IMR-90 (cell line): ENCODE data around the gene GBF1. TPM values are rescaled to one million over a fixed set of nuclear protein-coding genes. Genes with fewer than 3 reads are reported as not detected.
A peak's percentile ranks its signal among the peaks of the same experiment; 100 is the strongest.

Source experiments
- ATAC-seq: fragments of 200-7000 bp; cut with Tn5 transposase; 2 replicates; pipeline ENCODE4 v1.9.1; 2020; ENCODE audit warnings: low read depth, mild to moderate bottlenecking, moderate library complexity
- BruUV-seq: library from RNA; stranded (reverse); fragments of 400-500 nt; replicated peaks from 2 replicates; lab custom pipeline; 2021; lab: Mats Ljungman, UMichigan
- CTCF ChIA-PET: fragments of 300-600 bp; formaldehyde crosslinking; extraction: SDS; loops from one replicate; lab custom pipeline; 2021; ENCODE audit warnings: antibody characterized with exemption; lab: Yijun Ruan, JAX
- POLR2A ChIA-PET: fragments of 300-600 bp; sonication (Branson Sonifier 250); formaldehyde crosslinking; loops from one replicate; lab custom pipeline; 2022; ENCODE audit warnings: antibody characterized with exemption; ENCODE audit not compliant: unreplicated experiment; lab: Charles Lee
- DNase-seq: peaks from one replicate; pipeline ENCODE4 v3.0.0; 2013
- H2AFZ ChIP-seq: replicated peaks from 2 replicates; pipeline ENCODE3; 2013; ENCODE audit warnings: low read length, mild to moderate bottlenecking; ENCODE audit not compliant: poor library complexity
- H2AK5ac ChIP-seq: 2 replicates; pipeline ENCODE4 v1.6.1; 2013; ENCODE audit warnings: low read depth, low read length, inconsistent platforms
- H2AK9ac ChIP-seq: replicated peaks from 2 replicates; pipeline ENCODE3; 2013; ENCODE audit warnings: mild to moderate bottlenecking, low read depth, low read length, moderate library complexity; ENCODE audit not compliant: poor library complexity
- H2BK120ac ChIP-seq: 2 replicates; pipeline ENCODE4 v1.6.1; 2013; ENCODE audit warnings: low read depth, low read length, inconsistent platforms
- H2BK15ac ChIP-seq: 3 replicates; pipeline ENCODE4 v1.6.1; 2013; ENCODE audit warnings: low read depth, low read length, inconsistent platforms
- H2BK20ac ChIP-seq: 2 replicates; pipeline ENCODE4 v1.6.1; 2013; ENCODE audit warnings: low read depth, mild to moderate bottlenecking, inconsistent platforms, low read length, moderate library complexity
- H2BK5ac ChIP-seq: 2 replicates; pipeline ENCODE4 v1.6.1; 2013; ENCODE audit warnings: mild to moderate bottlenecking, low read depth, low read length, inconsistent platforms; ENCODE audit not compliant: poor library complexity, severe bottlenecking
- H3K14ac ChIP-seq: replicated peaks from 2 replicates; pipeline ENCODE4 v1.6.1; 2013; ENCODE audit warnings: low read depth, low read length, inconsistent platforms
- H3K18ac ChIP-seq: 2 replicates; pipeline ENCODE4 v1.6.1; 2013; ENCODE audit warnings: low read depth, low read length, control low read depth
- H3K23ac ChIP-seq: 2 replicates; pipeline ENCODE4 v1.6.1; 2013; ENCODE audit warnings: low read depth, low read length, inconsistent platforms
- H3K27ac ChIP-seq: 2 replicates; pipeline ENCODE4 v1.5.1; 2013; ENCODE audit warnings: mild to moderate bottlenecking, control low read depth, low read length; ENCODE audit not compliant: insufficient read depth
- H3K27me3 ChIP-seq: 2 replicates; pipeline ENCODE4 v1.6.1; 2013; ENCODE audit warnings: low read length; ENCODE audit not compliant: control insufficient read depth, insufficient read depth
- H3K36me3 ChIP-seq: 2 replicates; pipeline ENCODE4 v1.6.1; 2013; ENCODE audit warnings: low read length, mixed read lengths; ENCODE audit not compliant: control insufficient read depth, insufficient read depth
- H3K4ac ChIP-seq: 2 replicates; pipeline ENCODE4 v1.6.1; 2013; ENCODE audit warnings: low read depth, low read length, inconsistent platforms
- H3K4me1 ChIP-seq: 2 replicates; pipeline ENCODE4 v1.6.1; 2013; ENCODE audit warnings: low read length, mixed read lengths; ENCODE audit not compliant: control insufficient read depth, insufficient read depth
- H3K4me2 ChIP-seq: 2 replicates; pipeline ENCODE4 v1.6.1; 2013; ENCODE audit warnings: low read depth, mild to moderate bottlenecking, control low read depth, low read length, moderate library complexity
- H3K4me3 ChIP-seq: 2 replicates; pipeline ENCODE4 v1.5.1; 2013; ENCODE audit warnings: low read depth, mild to moderate bottlenecking, control low read depth, low read length, moderate library complexity; ENCODE audit not compliant: insufficient read depth
- H3K56ac ChIP-seq: 2 replicates; pipeline ENCODE4 v1.6.1; 2013; ENCODE audit warnings: low read length, inconsistent platforms; ENCODE audit not compliant: insufficient read depth; ENCODE audit errors: extremely low read depth
- H3K79me1 ChIP-seq, 2 experiments: 2 replicates each; pipeline ENCODE4 v1.6.1; 2013; ENCODE audit warnings: low read length in 2 of 2, inconsistent platforms in 1 of 2, low read depth in 1 of 2
- H3K9ac ChIP-seq: 2 replicates; pipeline ENCODE4 v1.6.1; 2013; ENCODE audit warnings: low read depth, low read length, control low read depth
- H3K9me1 ChIP-seq: 2 replicates; pipeline ENCODE4 v1.6.1; 2013; ENCODE audit warnings: low read length, inconsistent platforms; ENCODE audit not compliant: insufficient read depth
- H3K9me3 ChIP-seq: 2 replicates; pipeline ENCODE4 v1.6.1; 2013; ENCODE audit warnings: low read length; ENCODE audit not compliant: control insufficient read depth, insufficient read depth
- H4K20me1 ChIP-seq: 2 replicates; pipeline ENCODE4 v1.6.1; 2013; ENCODE audit warnings: low read length, inconsistent platforms; ENCODE audit not compliant: insufficient read depth
- H4K5ac ChIP-seq: 2 replicates; pipeline ENCODE4 v1.6.1; 2013; ENCODE audit warnings: mild to moderate bottlenecking, low read depth, low read length, control low read depth
- H4K8ac ChIP-seq, 2 experiments: 2 replicates each; pipeline ENCODE4 v1.6.1; 2013; ENCODE audit warnings: low read depth in 2 of 2, low read length in 2 of 2, control low read depth in 1 of 2, inconsistent platforms in 1 of 2
- H4K91ac ChIP-seq: 2 replicates; pipeline ENCODE4 v1.6.1; 2013; ENCODE audit warnings: low read depth, low read length, inconsistent platforms; ENCODE audit not compliant: insufficient read depth
- CEBPB ChIP-seq: IDR thresholded peaks from 2 replicates; pipeline ENCODE4 v1.6.1; 2012; ENCODE audit warnings: low read depth, low read length, improper control_type of control experiment
- CHD1 ChIP-seq: IDR thresholded peaks from 2 replicates; pipeline ENCODE4 v1.6.1; 2012; ENCODE audit warnings: low read depth, low read length, improper control_type of control experiment
- MAZ ChIP-seq: IDR thresholded peaks from 2 replicates; pipeline ENCODE4 v1.6.1; 2012; ENCODE audit warnings: low read depth, mild to moderate bottlenecking, low read length, improper control_type of control experiment, moderate library complexity, borderline replicate concordance
- POLR2A ChIP-seq: IDR thresholded peaks from 2 replicates; pipeline ENCODE4 v1.6.1; 2012; ENCODE audit warnings: mild to moderate bottlenecking, low read depth, low read length
- USF2 ChIP-seq: fragments of 150-350 bp; IDR thresholded peaks from 2 replicates; pipeline ENCODE4 v1.6.1; 2017; ENCODE audit warnings: mild to moderate bottlenecking, antibody characterized with exemption, low read length, low read depth
- WGBS, 2 experiments: methylation state at CpG; one replicate each; pipeline versions ENCODE4 v1.1.5 to v1.1.7; 2013; ENCODE audit warnings: missing lambda C conversion rate in 2 of 2; ENCODE audit not compliant: insufficient read length in 1 of 2; ENCODE audit errors: extremely low coverage in 2 of 2; 5-methylcytosine and 5-hydroxymethylcytosine counted together
- dilution Hi-C: fragments of 300-500 bp; cut with HindIII; formaldehyde crosslinking; loops from one replicate; pipeline ENCODE4 v1.14.3; 2018; ENCODE audit warnings: low sequenced_read_pairs; ENCODE audit not compliant: unreplicated experiment
- in situ Hi-C: fragments of 300-500 bp; cut with MboI; formaldehyde crosslinking; loops from 3 replicates; pipeline ENCODE4 v1.14.3; 2019; ENCODE audit warnings: low sequenced_read_pairs, inconsistent platforms, mixed read lengths
- intact Hi-C: fragments of 100-400 bp; cut with micrococcal nuclease; formaldehyde crosslinking; loops from 2 replicates; pipeline ENCODE4 v1.10.0; 2022
- polyA plus RNA-seq, 3 experiments: library from polyadenylated mRNA; depleted of rRNA; stranded (reverse); fragments of >200 nt; gene quantifications; 2 replicates each; pipeline ENCODE4 v1.2.3, GENCODE V29; 2012; ENCODE audit warnings: low replicate concordance in 1 of 3
- total RNA-seq: library from RNA; depleted of rRNA; stranded (reverse); fragments of >200 nt; gene quantifications from 2 replicates; pipeline ENCODE4 v1.2.3, GENCODE V29; 2012

Gene GBF1
- total and polyA plus RNA-seq, 2 of the 4 experiments (the other 2 are of a cell fraction) = 38.7 to 40.1 TPM

- intact Hi-C loops = loop anchor here (10.0 kb wide), 1 partner anchor 358 kb away; no protein-coding TSS in a partner anchor
- H3K23ac ChIP-seq = no peak overlapping the region
- no peak overlapping the region for H3K4me3 ChIP-seq
- no peaks in the 10 kb centered on the region for H3K9me3 ChIP-seq
- ATAC-seq (peak; percentile 2; the same call in 1 of the 2 replicates), DNase-seq (peak; percentile 49)
- peaks cover 27% of the 10 kb centered on the region for H3K27me3 ChIP-seq
- H3K4me2 ChIP-seq = no peak overlapping the region
- no peak overlapping the region for H2BK15ac ChIP-seq
- H2AFZ ChIP-seq = no peak overlapping the region
- H4K91ac ChIP-seq = no peak overlapping the region
- 83% methylated on average over 2 of the region's 8 CpGs; no CpG with 5 or more reads in 1 of the 2 experiments for WGBS, 2 experiments
- TF ChIP-seq USF2 (no peak), CEBPB (peak; percentile 93), POLR2A (no peak), MAZ (peak; percentile 20; the same call in 1 of the 2 replicates), CHD1 (no peak)
- H3K9me1 ChIP-seq = 0 out of 2 replicates have a peak, but pooled peaks cover 3% of the 10 kb centered on the region
- H3K18ac ChIP-seq = no peak overlapping the region
- dilution Hi-C loops = no loop called here
- H2BK5ac ChIP-seq = no peak overlapping the region
- in situ Hi-C loops = loop anchor here (5.0 to 10.0 kb wide), 3 partner anchors 60 to 258 kb away; no protein-coding TSS in a partner anchor
- no peaks in the 10 kb centered on the region for H3K36me3 ChIP-seq
- H2BK20ac ChIP-seq = no peak overlapping the region
- POLR2A ChIA-PET = no interaction called here
- H3K79me1 ChIP-seq = no peaks in the 10 kb centered on the region
- no peak overlapping the region for H3K27ac ChIP-seq
- H3K9ac ChIP-seq = no peak overlapping the region
- peaks cover 10% of the 10 kb centered on the region for H4K20me1 ChIP-seq
- H2AK5ac ChIP-seq = no peak overlapping the region
- no peak overlapping the region for H3K14ac ChIP-seq
- H3K4ac ChIP-seq = no peak overlapping the region
- no peak overlapping the region for H4K8ac ChIP-seq
- no peak overlapping the region for H2BK120ac ChIP-seq
- no peak overlapping the region for H3K56ac ChIP-seq
- peaks cover 11% of the 10 kb centered on the region for H3K4me1 ChIP-seq
- H2AK9ac ChIP-seq = no peak overlapping the region
- CTCF ChIA-PET = interaction anchor here (1.2 to 1.7 kb wide), 2 partner anchors 57 to 125 kb away, joined by 6 to 8 read pairs; no protein-coding TSS in a partner anchor
- no TSS peak for BruUV-seq
- no peak overlapping the region for H4K5ac ChIP-seq
Observed at GRCh38 chr10:102227050-102227449, 18.3 kb upstream of the GBF1 start.
